ENCODE data around the gene BCAR3. TPM values are rescaled to one million over a fixed set of nuclear protein-coding genes. Genes with fewer than 3 reads are reported as not detected.

Gene BCAR3
- total RNA-seq, 4 donors from 2014 or later, result 17.3 to 72.7 (median 54.2) TPM

DNA sequence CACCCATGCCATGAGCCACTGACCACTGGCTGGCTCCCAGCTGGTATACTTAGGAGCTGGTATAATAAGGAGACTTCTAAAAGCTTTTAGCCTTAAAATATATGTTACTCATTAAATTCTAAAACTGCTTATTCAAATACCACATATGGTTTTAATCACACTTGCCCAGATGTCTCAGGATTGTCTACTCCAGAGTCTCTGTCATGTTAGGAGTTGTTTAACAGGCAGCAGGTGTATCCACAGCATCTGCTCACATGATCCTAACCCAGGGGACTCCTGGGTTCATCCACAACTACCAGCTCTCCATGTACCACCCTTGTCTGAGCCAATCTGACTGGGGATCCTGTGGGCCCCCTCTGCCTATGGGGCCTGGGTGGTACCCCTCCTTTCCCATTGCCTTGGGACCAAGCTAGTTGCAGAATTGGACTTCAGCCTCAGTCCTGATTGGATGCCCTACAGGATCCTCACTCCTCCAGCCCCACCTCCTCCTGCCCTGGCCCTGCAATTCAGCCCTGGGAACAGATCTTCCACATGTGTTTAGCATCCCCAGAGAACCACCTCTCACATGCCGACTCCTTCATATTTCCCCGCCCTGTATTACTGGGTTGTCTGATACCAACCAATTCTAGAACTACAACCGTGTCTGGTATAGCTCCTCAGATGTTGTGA, 61.3 kb downstream of the BCAR3 start:
- no peak for DNase-seq
- H3K9me3 ChIP-seq, result no peaks in the 10 kb centered on the region
- peaks cover 0 to 47% (median 15%) of the 10 kb centered on the region in 4 donors for H3K4me1 ChIP-seq
- TF ChIP-seq CTCF (IDR thresholded peaks at IDR 0.05) (no peak), POLR2A (IDR thresholded peaks at IDR 0.05) (no peak)
- H3K27me3 ChIP-seq, result no peaks in the 10 kb centered on the region
- no peaks in the 10 kb centered on the region for H3K36me3 ChIP-seq
- peak overlapping the region in 1 of 4 donors; percentile 51 for H3K27ac ChIP-seq
- H3K4me3 ChIP-seq, result no peak overlapping the region

DNA sequence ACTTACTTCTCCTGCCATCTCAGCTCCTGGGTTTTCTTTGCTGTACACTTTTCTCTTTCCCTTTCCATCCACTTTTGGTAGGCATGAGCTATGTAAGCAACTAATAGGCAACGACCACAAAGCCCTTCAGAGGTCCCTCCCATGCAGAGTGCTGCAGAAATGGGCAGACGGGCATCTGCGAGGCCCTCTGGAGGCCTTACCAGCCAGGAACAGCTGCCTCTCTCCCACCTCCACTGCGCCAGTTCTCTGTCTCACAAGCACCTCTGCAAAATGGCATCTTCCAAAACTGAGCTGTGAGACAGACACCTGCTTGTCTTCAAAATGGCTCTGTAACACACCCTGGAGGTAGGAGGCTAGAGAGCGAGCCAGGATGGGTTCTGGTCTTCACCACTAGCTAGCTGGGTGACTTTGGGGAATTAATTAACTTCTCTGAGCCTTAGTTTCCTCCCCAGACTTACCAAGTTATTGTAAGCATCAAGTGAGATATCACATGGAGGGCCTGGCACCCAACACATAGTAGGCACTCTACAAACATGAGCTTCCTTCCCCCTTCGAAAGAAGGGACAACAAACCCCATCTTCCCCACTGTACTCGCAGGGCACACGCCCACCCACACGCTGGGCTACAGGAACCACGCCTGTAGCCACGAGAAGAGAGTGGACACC, 62.0 kb downstream of the BCAR3 start:
- no peak overlapping the region for H3K4me3 ChIP-seq
- TF ChIP-seq CTCF (IDR thresholded peaks at IDR 0.05), result peak in 1 of 6 experiments; percentile 3
- no peak for TF ChIP-seq POLR2A (IDR thresholded peaks at IDR 0.05)
- H3K27ac ChIP-seq, result peak overlapping the region in 1 of 4 donors; percentile 51
- no peaks in the 10 kb centered on the region for H3K9me3 ChIP-seq
- DNase-seq, result no peak
- H3K4me1 ChIP-seq, result peaks cover 0 to 54% (median 16%) of the 10 kb centered on the region in 4 donors
- H3K36me3 ChIP-seq, result no peaks in the 10 kb centered on the region
- H3K27me3 ChIP-seq, result no peaks in the 10 kb centered on the region

GRCh38 chr1:93617670-93618499, 63.8 kb downstream of the BCAR3 start:
- peak in 2 of 3 donors; percentile 88 to 89 for DNase-seq
- Histone ChIP-seq H3K9me3 (no peaks in the 10 kb centered on the region), H3K36me3 (no peaks in the 10 kb centered on the region), H3K4me3 (no peak overlapping the region), H3K4me1 (peaks cover 0 to 64% (median 18%) of the 10 kb centered on the region in 4 donors), H3K27ac (peak overlapping the region in 3 of 4 donors; percentile 70 to 95 (median 77)), H3K27me3 (no peaks in the 10 kb centered on the region)
- TF ChIP-seq CTCF (IDR thresholded peaks at IDR 0.05) (no peak), POLR2A (IDR thresholded peaks at IDR 0.05) (peak; percentile 80 to 82)

GRCh38 chr1:93616996-93617669, 64.5 kb downstream of the BCAR3 start:
- no peaks in the 10 kb centered on the region for H3K27me3 ChIP-seq
- H3K9me3 ChIP-seq, result no peaks in the 10 kb centered on the region
- TF ChIP-seq CTCF (IDR thresholded peaks at IDR 0.05) (no peak), POLR2A (IDR thresholded peaks at IDR 0.05) (no peak)
- DNase-seq, result peak in 1 of 3 donors; percentile 79
- H3K4me1 ChIP-seq, result peaks cover 0 to 60% (median 18%) of the 10 kb centered on the region in 4 donors
- H3K27ac ChIP-seq, result peak overlapping the region in 3 of 4 donors; percentile 70 to 95 (median 77)
- no peaks in the 10 kb centered on the region for H3K36me3 ChIP-seq
- no peak overlapping the region for H3K4me3 ChIP-seq

Measured in Peyer's patch (tissue), 4 donors.